ENCODE measurements around the gene PAPOLG.
"Not testable (repeated sequence)": the region's sequence is repeated elsewhere in the genome, so short reads cannot be mapped to it uniquely, and the experiment has no call there.

PAPOLG gene

GRCh38 chr2:60808330-60808801 lies 52.3 kb downstream of the PAPOLG start:
- H3K9me3 ChIP-seq (ENCODE audit: control insufficient read depth, low read length): no peaks in the 10 kb centered on the region
- no peaks in the 10 kb centered on the region for H3K79me2 ChIP-seq
- no peak overlapping the region for H3K27ac ChIP-seq
- H3K4me3 ChIP-seq (ENCODE audit: low read depth, low read length): no peak overlapping the region
- H3K9ac ChIP-seq: no peak overlapping the region
- peaks cover 5% of the 10 kb centered on the region for H3K4me1 ChIP-seq
- TF ChIP-seq CTCF (IDR thresholded peaks at IDR 0.05): no peak
- H3K27me3 ChIP-seq (ENCODE audit: control insufficient read depth, insufficient read depth, low read length): no peaks in the 10 kb centered on the region
- no peak overlapping the region for H3K4me2 ChIP-seq (ENCODE audit: low read length)
- no peaks in the 10 kb centered on the region for H3K36me3 ChIP-seq (ENCODE audit: control insufficient read depth, insufficient read depth, low read length)
- H2AFZ ChIP-seq: no peak overlapping the region

GRCh38 chr2:60811491-60812375 lies 55.7 kb downstream of the PAPOLG start:
- Histone ChIP-seq H3K36me3 (ENCODE audit: control insufficient read depth, insufficient read depth, low read length) (no peaks in the 10 kb centered on the region), H3K79me2 (no peaks in the 10 kb centered on the region), H2AFZ (no peak overlapping the region), H3K9ac (no peak overlapping the region), H3K27ac (no peak overlapping the region), H3K9me3 (ENCODE audit: control insufficient read depth, low read length) (no peaks in the 10 kb centered on the region), H3K4me1 (peaks cover 5% of the 10 kb centered on the region), H3K4me2 (ENCODE audit: low read length) (no peak overlapping the region), H3K27me3 (ENCODE audit: control insufficient read depth, insufficient read depth, low read length) (no peaks in the 10 kb centered on the region), H3K4me3 (ENCODE audit: low read depth, low read length) (no peak overlapping the region)
- TF ChIP-seq CTCF (IDR thresholded peaks at IDR 0.05): no peak

- not testable (repeated sequence) for H2AFZ ChIP-seq; H3K79me2 ChIP-seq; H3K36me3 ChIP-seq (ENCODE audit: control insufficient read depth, insufficient read depth, low read length); H3K9me3 ChIP-seq (ENCODE audit: control insufficient read depth, low read length); H3K27ac ChIP-seq; H3K4me2 ChIP-seq (ENCODE audit: low read length); H3K9ac ChIP-seq; H3K4me3 ChIP-seq (ENCODE audit: low read depth, low read length); H3K27me3 ChIP-seq (ENCODE audit: control insufficient read depth, insufficient read depth, low read length); H3K4me1 ChIP-seq
Observed at GRCh38 chr2:60817191-60817590, 61.1 kb downstream of the PAPOLG start.

GRCh38 chr2:60818272-60818671 lies 62.2 kb downstream of the PAPOLG start:
- H2AFZ ChIP-seq: no peak overlapping the region
- H3K4me2 ChIP-seq (ENCODE audit: low read length): no peak overlapping the region
- no peaks in the 10 kb centered on the region for H3K9me3 ChIP-seq (ENCODE audit: control insufficient read depth, low read length)
- no peaks in the 10 kb centered on the region for H3K36me3 ChIP-seq (ENCODE audit: control insufficient read depth, insufficient read depth, low read length)
- H3K79me2 ChIP-seq: no peaks in the 10 kb centered on the region
- no peak for TF ChIP-seq CTCF (IDR thresholded peaks at IDR 0.05)
- H3K9ac ChIP-seq: no peak overlapping the region
- no peak overlapping the region for H3K4me3 ChIP-seq (ENCODE audit: low read depth, low read length)
- no peak overlapping the region for H3K27ac ChIP-seq
- peaks cover 6% of the 10 kb centered on the region for H3K4me1 ChIP-seq
- no peaks in the 10 kb centered on the region for H3K27me3 ChIP-seq (ENCODE audit: control insufficient read depth, insufficient read depth, low read length)

- Histone ChIP-seq H3K9me3 (ENCODE audit: control insufficient read depth, low read length) (no peaks in the 10 kb centered on the region), H3K27ac (no peak overlapping the region), H2AFZ (no peak overlapping the region), H3K79me2 (no peaks in the 10 kb centered on the region), H3K36me3 (ENCODE audit: control insufficient read depth, insufficient read depth, low read length) (no peaks in the 10 kb centered on the region), H3K27me3 (ENCODE audit: control insufficient read depth, insufficient read depth, low read length) (no peaks in the 10 kb centered on the region), H3K4me3 (ENCODE audit: low read depth, low read length) (no peak overlapping the region), H3K9ac (no peak overlapping the region), H3K4me1 (peaks cover 10% of the 10 kb centered on the region), H3K4me2 (ENCODE audit: low read length) (no peak overlapping the region)
- no peak for TF ChIP-seq CTCF (IDR thresholded peaks at IDR 0.05)
Observed at GRCh38 chr2:60819155-60819862, 63.2 kb downstream of the PAPOLG start.

Data from parathyroid adenoma (tissue), 2 donors.